Activated CD8-positive, alpha-beta memory T cell treated with anti-CD3 and anti-CD28 coated beads, Interleukin-2, amount 50 U/mL, for 48 hours (primary cell): ENCODE measurements around the gene ZMYND19.
"Not testable (repeated sequence)": the region's sequence is repeated elsewhere in the genome, so short reads cannot be mapped to it uniquely, and the experiment has no call there.

ENCODE experiments used
- DNase-seq: peaks from one replicate; pipeline ENCODE4 v3.0.0-alpha.2; 2020

The ZMYND19 gene

DNA sequence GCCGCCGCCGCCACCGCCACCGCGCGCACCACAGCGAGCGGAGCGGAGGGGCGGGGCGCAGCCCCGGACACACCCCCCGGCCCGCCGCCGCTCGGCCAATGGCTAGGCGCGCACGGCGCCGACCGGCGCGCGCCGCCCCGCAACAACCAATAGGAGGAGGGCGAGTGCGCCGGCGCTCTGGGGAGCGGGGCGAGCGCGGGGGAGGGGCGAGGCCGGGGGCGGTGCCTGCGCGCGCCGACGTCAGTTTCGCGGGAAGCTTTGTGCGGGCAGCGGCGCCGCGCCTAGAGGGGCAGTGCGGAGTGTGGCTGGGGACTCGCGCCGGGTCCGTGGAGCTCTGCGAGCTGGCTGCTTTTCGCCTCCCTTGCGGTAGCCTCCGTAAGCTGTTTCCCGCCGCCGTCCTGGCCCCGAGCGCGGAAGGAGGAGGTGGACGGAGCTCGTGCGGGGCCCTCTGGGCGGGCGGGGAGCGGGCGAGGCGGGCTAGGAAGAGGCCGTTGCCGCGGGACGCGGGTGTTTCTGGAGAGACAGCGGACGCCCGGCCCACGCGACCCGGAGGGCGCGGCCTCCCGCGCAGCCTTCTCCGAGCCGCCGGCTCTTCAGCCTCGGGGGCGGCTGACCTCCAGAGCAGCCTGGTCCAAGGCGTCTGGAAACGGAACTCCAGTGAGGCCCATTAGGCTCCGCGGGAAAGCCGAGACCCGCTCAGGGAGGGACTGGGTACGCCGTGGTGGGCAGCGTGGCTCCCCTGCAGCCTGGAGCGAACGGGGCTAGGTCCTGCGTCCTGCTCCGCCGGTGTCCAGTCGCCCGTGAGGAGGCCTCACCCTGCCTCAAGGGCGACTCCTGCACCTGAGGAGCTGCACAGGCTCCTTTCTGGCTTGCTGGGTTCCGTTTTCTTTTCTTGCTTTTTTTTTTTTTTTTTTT lies at the start of gene ZMYND19:
ZMYND19 (minus strand) TSS at position 44 of the 915 bp plus-strand sequence. CDS start 249 bp downstream, outside the sequence.
- DNase-seq: peak; percentile 97

DNA sequence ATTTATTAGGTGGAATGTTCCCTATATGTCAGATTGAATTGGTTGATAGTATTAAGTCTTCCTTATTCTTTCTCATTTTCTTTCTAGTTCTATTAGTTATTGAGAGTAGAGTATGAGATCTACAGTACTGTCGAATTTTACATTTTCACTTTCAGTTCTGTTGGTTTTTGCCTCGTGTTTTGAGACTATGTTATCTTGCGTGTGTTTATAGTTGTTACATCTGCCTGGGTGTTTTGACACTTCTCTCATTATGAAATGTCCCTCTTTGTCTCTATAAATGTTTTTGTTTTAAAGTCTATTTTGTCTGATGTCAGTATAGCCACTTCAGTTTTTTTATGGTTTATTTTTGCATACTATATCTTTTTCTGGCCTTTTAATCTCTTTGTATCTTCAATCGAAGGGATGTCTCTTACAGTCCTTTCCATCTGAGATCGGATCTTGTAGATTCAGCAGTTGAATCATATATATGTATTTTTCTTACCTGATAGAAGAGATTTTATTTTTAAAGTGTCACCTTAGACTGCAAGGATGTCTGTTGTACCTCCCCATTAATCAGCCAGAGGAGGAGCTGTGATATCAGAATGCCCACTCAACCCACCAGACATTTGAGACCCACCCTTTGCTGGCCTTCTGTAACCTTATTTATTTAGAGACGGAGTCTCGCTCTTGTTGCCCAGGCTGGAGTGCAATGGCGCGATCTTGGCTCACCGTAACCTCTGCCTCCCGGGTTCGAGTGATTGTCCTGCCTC lies 49.2 kb upstream of the ZMYND19 start:
- no peak for DNase-seq

DNA sequence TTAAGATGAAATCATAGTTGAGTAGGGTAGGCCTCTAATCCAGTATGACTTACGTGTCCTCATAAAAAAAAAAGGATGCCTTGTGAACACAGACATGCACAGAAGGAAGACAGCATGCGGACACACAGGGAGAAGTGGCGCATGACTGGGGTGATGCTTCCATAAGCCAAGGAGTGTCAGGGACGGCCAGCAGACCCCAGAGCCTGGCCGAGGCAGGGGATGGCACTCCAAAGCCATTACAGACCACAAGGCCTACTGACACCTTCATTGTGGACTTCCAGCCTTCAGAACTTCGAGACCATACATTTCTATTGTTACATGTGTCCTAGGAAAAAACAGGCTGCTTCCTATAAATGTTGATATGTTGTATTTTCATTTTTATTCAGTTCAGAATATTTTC lies 48.4 kb upstream of the ZMYND19 start:
- DNase-seq: no peak

DNA sequence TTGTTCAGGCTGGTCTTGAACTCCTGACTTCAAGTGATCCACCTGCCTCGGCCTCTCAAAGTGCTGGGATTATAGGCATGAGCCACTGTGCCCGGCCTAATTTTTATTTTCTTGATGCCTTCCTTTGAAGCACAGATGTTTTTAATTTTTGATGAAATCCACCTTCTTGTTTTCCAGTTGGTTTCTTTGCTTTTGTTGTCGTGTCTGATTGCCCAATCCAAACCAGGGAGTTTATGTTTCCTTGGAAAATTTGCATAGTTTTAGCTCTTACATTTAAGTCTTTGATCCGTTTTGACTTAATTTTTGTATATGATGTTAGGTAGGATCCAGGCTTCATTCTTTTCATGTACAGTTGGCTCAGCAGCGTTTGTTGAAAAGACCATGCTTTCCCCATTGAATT lies 43.7 kb upstream of the ZMYND19 start:
- no peak for DNase-seq

DNA sequence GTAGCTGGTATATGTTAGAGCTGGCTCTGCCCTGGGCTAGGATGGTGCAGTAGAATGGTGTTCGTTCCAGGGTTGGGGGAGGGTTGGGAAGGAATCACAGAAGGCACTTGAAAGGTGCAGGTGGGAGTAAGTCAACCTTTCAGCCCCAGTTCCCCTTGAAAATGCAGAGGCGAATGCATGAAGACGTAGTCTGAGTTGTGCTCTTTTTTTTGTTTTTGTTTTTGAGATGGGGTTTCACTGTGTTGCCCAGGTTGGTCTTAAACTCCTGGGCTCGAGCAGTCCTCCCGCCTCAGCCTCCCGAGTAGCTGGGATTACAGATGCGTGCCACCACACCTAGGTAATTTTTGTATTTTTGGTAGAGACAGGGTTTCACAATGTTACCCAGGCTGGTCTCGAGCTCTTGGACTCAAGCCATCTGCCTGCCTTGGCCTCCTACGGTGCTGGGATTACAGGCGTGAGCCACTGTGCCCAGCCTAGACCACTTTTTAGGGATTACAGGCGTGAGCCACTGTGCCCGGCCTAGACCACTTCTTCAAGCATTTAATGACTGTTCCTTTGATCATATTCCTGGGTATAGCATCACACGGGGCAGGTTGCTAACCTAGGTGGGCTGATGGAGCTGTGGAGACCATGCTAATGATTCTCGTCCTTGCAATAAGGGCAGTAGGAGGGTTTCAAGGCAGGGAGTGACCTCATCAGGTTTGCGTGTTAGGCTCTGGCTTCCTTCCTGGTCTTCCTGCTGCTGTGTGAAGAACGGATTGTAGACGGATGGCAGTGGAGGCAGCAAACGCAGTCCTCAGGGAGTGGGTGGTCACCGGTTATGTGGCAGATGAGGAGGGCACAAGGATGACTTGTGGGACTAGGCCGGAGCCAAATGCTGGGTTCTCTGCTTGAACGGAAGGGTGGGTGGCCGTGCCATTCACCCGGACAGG lies 42.2 kb upstream of the ZMYND19 start:
- no peak for DNase-seq

DNA sequence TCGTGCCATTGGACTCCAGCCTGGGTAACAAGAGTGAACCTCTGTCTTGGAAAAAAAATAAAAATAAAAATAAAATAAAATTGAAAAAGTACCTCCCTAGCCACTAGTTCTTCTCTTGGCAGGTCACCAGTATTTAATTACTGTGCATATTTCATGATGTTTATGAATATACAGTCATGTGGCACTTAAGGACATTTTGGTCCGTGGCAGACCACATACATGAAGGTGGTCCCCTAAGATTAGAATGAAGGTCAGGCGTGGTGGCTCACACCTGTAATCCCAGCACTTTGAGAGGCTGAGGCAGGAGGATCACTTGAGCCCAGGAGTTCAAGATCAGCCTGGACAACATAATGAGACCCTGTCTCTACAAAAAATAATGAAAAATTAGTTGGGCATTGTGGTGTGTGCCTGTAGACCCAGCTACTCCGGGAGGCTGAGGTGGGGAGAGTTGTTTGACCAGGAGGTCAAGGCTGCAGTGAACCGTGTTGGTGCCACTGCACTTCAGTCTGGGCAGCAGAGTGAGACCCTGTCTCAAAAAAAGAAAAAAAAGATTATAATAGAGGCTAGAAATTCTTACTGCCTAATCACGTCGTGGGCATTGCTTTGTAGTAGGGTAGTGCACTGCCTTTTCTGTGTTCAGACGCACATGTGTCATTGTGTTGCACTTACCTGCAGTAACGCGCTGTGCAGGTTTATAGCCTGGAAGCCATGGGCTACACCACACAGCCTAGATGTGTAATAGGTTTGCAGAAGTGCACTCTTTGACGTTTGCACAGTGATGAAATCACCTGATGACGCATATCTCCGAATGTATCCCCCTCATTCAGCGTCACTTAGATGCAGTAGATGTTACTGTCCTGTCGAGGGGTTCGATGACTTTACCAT lies 41.3 kb upstream of the ZMYND19 start:
- no peak for DNase-seq

DNA sequence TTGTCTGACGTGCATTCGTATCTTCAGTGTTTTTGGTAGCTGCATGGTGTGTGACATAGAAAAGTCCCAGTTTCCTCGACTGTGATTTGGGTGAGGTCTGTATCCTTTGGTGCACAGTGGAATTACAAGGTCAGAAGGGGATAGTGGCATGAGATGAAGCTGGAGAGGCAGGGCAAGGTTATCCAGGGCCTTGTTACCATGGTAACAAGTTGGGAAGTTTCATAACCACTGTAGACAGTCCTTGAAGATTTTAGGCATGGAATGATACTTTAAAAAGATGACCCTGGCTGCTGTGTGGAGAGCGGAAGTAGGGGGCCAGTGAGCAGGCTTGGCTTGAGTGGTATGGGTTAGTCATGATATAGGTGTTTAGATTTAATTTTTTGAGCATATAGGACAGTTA lies 40.4 kb upstream of the ZMYND19 start:
- DNase-seq: no peak

DNA sequence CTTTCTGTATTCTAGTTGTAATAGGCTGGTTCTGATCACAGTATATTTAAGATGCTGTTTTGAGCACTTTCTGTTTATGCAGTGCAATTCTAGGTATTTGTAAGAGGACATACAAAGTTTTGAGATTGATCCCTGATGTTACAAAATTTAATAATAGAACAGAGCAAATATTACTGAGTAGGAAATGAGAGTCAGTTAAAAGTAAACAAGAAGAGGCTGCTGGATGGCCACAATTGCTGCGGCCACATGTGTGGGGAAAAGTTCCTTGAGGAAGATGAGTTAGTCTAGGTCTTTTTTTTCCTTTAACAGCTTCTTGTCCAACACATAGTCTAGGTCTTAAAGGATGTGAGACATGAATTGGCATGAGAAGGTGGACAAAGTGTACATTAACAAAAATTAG lies 39.8 kb upstream of the ZMYND19 start:
- no peak for DNase-seq

DNA sequence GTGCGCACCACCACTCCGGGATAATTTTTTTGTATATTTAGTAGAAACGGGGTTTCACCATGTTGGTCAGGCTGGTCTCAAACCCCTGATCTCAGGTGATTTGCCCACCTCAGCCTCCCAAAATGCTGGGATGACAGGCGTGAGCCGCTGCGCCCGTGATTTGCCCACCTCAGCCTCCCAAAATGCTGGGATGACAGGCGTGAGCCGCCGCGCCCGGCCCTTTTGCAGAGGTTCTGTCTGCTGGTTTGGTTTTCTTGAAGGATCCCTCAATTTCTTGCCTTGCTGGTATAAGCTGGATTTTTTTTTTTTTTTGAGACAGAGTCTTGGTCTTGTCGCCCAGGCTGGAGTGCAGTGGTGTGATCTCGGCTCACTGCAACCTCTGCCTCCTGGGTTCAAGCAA lies 37.1 kb upstream of the ZMYND19 start:
- DNase-seq: not testable (repeated sequence)

DNA sequence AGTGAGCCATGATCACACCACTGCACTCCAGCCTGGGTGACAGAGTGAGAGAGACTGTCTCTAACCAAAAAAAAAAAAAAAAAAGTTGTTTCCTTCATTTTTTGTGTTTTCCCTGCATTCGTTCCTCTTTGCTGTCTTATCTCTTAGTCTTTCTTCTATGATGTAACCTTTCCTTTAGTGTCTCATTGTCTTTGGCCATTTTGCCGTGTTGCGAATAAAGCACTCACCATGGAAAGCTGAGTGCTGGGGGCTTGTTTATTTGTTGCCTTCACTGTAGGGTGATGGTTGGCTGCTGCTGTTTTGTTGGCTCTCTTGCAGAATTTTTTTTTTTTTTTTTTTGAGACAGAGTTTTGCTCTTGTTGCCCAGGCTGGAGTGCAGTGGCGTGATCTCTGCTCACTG lies 36.2 kb upstream of the ZMYND19 start:
- no peak for DNase-seq

DNA sequence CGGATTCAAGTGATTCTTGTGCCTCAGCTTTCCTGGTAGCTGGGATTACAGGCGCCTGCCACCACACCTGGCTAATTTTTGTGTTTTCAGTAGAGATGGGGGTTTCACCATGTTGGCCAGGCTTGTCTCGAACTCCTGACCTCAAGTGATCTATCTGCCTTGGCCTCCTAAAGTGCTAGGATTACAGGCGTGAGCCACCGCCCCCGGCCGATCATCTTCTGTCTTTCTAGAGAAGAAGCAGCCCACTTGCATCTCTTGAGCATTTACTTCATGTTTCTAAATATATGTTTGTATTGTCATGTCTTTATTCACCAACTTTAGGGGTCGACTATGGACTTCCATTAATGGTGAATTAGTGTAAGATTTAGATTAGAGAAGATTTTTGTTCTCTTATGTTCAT lies 31.9 kb upstream of the ZMYND19 start:
- not testable (repeated sequence) for DNase-seq

DNA sequence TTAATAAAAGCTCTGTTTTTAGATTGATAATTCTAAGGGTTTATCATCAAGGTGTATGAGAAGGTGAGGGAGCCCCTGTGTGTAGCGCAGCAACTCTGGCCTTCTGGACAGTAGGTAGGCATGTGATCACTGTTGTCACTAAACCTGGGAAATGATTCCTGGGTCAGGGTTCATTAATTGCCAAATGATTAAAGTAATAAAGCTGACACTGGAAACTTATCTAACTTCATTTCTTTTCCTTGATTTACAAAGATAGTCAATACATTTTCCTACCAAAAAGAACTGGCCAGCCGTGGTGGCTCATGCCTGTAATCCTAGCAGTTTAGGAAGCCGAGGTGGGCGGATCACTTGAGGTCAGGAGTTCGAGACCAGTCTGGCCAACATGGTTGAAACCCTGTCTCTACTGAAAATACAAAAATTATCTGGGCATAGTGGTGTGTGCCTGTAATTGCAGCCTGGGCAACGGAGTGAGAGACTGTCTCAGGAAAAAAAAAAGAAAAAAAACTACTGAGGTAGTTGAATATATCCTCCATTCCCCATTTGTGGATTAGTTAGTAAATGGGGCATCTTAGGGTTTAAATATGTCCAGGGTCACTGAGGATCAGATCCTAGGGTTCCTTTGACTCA lies 30.9 kb upstream of the ZMYND19 start:
- no peak for DNase-seq

DNA sequence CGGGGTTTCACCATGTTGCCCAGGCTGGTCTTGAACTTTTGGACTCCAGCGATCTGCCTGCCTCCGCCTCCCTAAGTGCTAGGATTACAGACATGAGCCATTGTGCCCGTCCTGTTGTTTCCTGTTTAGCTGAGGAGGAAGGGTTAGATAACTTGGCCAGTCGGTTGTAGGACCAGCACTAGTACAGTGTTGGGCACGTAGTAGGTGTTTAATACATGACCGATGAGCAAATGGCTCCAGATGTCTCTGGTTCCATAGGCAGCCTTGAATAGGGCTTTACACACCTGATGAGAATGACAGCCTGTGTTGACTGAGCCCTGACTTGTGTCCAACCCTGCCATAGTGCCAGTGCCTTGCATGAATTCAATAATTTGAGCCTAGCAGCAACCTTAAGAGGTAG lies 30.3 kb upstream of the ZMYND19 start:
- no peak for DNase-seq

DNA sequence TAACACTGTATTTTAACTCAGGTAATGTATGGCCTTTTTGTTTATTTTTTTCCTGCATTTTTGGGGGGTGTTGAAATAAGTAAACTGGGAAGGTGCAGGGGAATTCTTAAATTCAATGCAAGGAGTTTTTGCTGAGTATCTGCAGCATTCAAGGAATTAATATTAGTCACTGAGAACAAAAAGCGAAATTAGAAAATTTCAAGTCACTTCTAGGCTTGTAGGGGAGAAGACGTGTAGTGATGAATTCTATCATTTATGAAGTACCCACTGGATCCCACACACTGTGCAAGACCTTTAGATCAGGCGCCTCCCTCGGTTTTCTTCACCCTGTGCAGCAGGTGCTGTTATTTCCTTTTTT lies 29.7 kb upstream of the ZMYND19 start:
- no peak for DNase-seq

DNA sequence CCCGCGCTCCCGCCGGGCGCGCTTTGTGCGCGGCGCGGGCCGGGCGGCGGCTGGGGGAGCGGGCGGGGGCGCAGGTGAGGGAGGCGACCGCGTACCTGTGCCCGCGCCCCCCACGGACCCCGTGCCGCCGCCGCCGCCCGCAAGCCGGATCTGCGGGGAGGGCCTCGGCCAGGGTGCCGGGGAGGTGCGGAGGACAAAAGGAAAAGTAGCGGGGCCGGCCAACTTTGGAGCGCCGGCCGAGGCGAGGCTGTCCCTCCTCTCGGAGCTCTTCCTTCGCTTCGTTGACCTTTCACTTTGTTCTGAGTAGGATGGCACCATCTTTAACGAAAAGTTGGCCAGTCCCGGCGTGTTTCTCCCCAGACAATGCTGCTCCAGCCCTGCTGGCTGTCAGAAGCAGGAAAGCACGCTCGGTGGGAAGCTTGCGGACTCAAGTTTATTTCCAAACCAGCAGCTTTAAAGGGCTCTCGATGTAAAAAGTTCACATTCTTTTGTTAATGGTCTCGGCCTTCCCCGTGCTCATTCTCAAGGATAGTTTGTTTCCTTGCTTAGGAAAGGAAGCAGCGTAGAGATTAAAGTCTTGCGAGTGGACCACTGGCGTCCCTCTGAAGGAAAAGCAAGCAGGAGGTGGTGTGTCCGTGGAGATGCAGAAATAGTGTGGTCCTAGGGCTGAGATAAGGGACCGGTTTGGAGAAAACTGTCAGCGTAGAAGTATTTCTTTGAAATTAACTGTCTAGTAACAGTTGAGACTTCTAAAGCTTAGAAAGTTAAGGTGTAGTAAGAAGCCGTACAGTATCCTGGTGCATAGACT lies 29.1 kb upstream of the ZMYND19 start:
- DNase-seq: peak; percentile 68

DNA sequence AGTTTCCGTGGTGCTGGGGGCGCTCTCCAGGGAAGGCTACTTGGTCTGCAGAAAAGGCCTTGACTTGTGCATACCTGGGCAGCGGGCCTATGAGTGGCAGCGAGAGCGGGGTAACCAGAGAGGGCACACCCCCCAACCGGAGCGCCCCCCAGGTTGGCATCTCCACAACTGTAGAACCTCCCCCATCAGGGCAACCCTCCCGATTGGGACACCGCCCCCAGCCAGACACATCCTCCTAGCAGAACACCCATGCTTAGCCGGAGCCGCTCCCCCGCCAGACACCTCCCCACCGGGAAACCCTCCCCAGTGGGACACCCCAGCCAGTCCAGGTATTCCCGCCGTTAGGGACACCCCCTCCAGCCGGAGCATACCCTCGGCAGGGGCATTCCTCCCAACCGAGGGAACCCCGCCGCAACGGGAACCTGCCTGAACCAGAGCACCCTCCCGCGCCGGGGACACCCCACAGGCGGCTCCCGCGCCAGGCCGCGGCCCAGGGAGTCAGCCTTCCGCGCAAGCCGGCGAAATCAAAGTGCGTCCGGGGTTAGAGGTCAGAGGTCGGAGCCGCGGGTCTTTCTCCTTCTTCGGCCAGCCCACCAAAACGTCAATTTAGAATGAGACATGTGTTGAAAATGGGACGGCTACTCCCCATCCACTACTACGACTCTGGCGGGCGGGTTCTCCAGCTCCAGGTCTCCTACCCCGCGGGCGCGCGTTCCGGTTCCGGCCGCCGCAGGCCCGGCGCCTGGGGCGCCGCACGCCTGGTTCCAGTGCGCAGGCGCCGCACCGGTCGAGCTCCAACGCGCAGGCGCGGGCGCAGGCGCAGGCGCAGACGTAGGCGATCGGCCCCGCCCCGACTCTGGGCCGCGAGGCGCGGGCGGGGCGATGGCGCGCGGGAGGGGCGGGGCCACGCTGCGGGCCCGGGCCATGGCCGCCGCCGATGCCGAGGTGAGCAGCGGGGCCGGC lies 28.1 kb upstream of the ZMYND19 start, which contains the start of gene EHMT1:
EHMT1 (plus strand) TSS at position 901 of the 963 bp plus-strand sequence; CDS start at position 925, 24 bp downstream.
- DNase-seq: peak; percentile 97

DNA sequence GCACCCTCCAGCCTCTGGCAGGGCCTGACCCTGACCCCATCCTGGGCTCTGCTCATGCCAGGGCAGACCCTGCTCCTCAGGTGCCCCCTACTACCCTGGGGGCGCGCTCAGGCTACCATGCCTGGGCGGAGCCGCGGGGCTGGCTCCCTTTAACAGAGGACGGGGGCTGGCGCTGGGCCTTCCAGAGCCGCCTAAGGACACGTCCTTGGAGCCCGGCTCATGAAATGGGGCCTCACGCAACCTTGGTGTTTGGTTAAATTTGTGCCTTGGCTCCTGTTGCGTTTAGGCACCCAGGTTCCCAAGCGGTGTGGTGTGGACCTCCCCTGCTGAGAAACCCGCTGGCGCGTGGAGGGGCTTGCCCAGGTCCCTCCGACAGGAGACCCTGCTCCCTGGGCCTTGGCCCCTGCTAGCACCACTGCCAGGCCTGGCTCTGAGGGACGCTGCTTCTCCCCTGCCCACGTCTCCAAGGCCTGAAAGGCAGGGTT lies 25.1 kb upstream of the ZMYND19 start:
- DNase-seq: no peak

DNA sequence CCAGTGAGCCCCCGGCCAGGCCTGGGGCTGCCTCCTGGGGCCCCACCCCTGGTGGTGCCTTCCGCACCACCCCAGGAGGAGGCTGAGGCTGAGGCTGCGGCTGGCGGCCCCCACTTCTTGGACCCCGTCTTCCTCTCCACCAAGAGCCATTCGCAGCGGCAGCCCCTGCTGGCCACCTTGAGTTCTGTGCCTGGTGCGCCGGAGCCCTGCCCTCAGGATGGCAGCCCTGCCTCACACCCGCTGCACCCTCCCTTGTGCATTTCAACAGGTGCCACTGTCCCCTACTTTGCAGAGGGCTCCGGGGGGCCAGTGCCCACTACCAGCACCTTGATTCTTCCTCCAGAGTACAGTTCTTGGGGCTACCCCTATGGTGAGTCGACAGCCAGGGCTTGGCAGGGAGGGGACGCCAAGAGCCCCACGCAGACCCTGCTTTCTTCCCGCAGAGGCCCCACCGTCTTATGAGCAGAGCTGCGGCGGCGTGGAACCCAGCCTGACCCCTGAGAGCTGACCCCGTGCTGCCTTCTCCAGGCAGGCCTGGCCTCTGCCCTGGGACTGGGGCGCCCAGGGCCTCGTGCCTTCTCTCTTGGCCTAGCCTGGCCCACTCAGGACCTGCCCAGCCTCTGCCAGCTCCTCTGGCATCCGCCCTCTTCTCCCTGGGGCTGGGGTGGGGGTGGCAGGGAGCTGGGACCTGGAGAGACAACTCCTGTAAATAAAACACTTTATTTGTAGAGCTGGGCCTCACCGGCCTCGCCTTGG lies 24.5 kb upstream of the ZMYND19 start:
- no peak for DNase-seq
